DOHH2 (cell line): Measurements from ENCODE around the gene VAV2.

Experiments
- H3F3A ChIP-seq: fragments of 200-600 bp; sonication (generic), shearing (Covaris generic); 2 replicates; pipeline ENCODE4 v1.6.0; 2016; ENCODE audit warnings: antibody characterized with exemption, mild to moderate bottlenecking; ENCODE audit not compliant: control insufficient read depth, insufficient read depth
- H3K27ac ChIP-seq: fragments of 200-600 bp; sonication (generic); 2 replicates; pipeline ENCODE4 v1.5.1; 2014; ENCODE audit warnings: low read depth, mild to moderate bottlenecking, low read length, moderate library complexity
- H3K27me3 ChIP-seq: fragments of 200-600 bp; sonication (generic); 2 replicates; pipeline ENCODE4 v1.6.1; 2014; ENCODE audit warnings: mild to moderate bottlenecking, low read length, mixed read lengths; ENCODE audit not compliant: control insufficient read depth
- H3K36me3 ChIP-seq: fragments of 200-600 bp; sonication (generic); 2 replicates; pipeline ENCODE4 v1.6.1; 2014; ENCODE audit warnings: mild to moderate bottlenecking, low read length, moderate library complexity, mixed read lengths; ENCODE audit not compliant: control insufficient read depth
- H3K4me1 ChIP-seq: fragments of 200-600 bp; sonication (generic); 2 replicates; pipeline ENCODE4 v1.6.1; 2014; ENCODE audit warnings: mild to moderate bottlenecking, low read length, mixed read lengths; ENCODE audit not compliant: control insufficient read depth
- H3K4me2 ChIP-seq: fragments of 200-600 bp; sonication (generic); 2 replicates; pipeline ENCODE4 v1.6.0; 2014; ENCODE audit warnings: mild to moderate bottlenecking, low read length, moderate library complexity
- H3K4me3 ChIP-seq: fragments of 200-600 bp; sonication (generic); 2 replicates; pipeline ENCODE4 v1.5.1; 2014; ENCODE audit warnings: mild to moderate bottlenecking, low read length, mixed read lengths
- H3K79me2 ChIP-seq: fragments of 200-600 bp; sonication (generic); 2 replicates; pipeline ENCODE4 v1.6.1; 2014; ENCODE audit warnings: mild to moderate bottlenecking, low read length, mixed read lengths; ENCODE audit not compliant: control insufficient read depth
- H3K9me2 ChIP-seq: fragments of 200-600 bp; sonication (generic); replicated peaks from 2 replicates; pipeline ENCODE4 v1.6.1; 2014; ENCODE audit warnings: mild to moderate bottlenecking, low read length, mixed read lengths; ENCODE audit not compliant: control insufficient read depth
- H3K9me3 ChIP-seq: fragments of 200-600 bp; sonication (generic); 2 replicates; pipeline ENCODE4 v1.6.1; 2014; ENCODE audit warnings: antibody characterized with exemption, low read length, mixed read lengths; ENCODE audit not compliant: control insufficient read depth, insufficient read depth
- H4K20me1 ChIP-seq: fragments of 200-600 bp; sonication (generic); 2 replicates; pipeline ENCODE4 v1.6.0; 2014; ENCODE audit warnings: low read depth, mild to moderate bottlenecking, antibody characterized with exemption, low read length, moderate library complexity; ENCODE audit not compliant: control insufficient read depth, insufficient read depth
- EZH2phosphoT487 ChIP-seq: fragments of 200-600 bp; sonication (generic); IDR thresholded peaks from 2 replicates; pipeline ENCODE4 v1.6.1; 2017; ENCODE audit warnings: borderline replicate concordance, mild to moderate bottlenecking, antibody characterized with exemption, low read length, moderate library complexity, mixed read lengths
- TF ChIP-seq, protein P1 (sequence below): fragments of 200-600 bp; sonication (generic); IDR thresholded peaks from one replicate; pipeline ENCODE4 v1.5.1; 2014; ENCODE audit warnings: antibody characterized with exemption, mild to moderate bottlenecking, low read depth, low read length; ENCODE audit not compliant: poor library complexity, severe bottlenecking

Gene VAV2

DNA sequence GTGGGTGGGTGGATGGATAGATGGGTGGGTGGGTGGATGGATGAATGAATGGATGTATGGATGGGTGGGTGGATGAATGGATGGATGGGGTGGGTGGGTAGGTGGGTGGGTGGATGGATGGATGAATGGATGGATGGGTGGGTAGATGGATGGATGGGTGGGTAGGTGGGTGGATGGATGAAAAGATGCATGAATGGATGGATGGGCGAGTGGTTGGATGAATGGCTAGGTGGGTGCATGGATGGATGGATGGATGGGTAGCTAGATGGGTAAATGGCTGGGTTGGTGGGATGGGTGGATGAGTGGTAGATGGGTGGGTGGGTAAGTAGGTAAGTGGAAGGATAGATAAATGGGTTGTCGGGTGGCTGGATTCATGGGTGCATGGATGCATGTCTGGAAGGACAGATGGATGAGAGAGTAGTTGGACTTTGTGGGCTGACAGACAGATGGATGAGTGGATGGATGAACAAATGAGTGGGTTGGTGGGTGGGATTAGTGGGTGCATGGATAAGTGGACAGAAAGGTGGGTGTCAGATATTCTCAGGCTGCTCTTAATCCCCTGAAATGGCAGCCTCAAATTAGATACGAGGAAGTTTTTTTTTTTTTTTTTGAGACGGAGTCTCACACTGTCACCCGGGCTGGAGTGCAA, 153.1 kb downstream of the VAV2 start:
- TF ChIP-seq, protein P1, sequence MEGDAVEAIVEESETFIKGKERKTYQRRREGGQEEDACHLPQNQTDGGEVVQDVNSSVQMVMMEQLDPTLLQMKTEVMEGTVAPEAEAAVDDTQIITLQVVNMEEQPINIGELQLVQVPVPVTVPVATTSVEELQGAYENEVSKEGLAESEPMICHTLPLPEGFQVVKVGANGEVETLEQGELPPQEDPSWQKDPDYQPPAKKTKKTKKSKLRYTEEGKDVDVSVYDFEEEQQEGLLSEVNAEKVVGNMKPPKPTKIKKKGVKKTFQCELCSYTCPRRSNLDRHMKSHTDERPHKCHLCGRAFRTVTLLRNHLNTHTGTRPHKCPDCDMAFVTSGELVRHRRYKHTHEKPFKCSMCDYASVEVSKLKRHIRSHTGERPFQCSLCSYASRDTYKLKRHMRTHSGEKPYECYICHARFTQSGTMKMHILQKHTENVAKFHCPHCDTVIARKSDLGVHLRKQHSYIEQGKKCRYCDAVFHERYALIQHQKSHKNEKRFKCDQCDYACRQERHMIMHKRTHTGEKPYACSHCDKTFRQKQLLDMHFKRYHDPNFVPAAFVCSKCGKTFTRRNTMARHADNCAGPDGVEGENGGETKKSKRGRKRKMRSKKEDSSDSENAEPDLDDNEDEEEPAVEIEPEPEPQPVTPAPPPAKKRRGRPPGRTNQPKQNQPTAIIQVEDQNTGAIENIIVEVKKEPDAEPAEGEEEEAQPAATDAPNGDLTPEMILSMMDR = no peak
- no peak for TF ChIP-seq EZH2phosphoT487
- no peak overlapping the region for H3K4me3 ChIP-seq
- no peaks in the 10 kb centered on the region for H3K4me1 ChIP-seq

DNA sequence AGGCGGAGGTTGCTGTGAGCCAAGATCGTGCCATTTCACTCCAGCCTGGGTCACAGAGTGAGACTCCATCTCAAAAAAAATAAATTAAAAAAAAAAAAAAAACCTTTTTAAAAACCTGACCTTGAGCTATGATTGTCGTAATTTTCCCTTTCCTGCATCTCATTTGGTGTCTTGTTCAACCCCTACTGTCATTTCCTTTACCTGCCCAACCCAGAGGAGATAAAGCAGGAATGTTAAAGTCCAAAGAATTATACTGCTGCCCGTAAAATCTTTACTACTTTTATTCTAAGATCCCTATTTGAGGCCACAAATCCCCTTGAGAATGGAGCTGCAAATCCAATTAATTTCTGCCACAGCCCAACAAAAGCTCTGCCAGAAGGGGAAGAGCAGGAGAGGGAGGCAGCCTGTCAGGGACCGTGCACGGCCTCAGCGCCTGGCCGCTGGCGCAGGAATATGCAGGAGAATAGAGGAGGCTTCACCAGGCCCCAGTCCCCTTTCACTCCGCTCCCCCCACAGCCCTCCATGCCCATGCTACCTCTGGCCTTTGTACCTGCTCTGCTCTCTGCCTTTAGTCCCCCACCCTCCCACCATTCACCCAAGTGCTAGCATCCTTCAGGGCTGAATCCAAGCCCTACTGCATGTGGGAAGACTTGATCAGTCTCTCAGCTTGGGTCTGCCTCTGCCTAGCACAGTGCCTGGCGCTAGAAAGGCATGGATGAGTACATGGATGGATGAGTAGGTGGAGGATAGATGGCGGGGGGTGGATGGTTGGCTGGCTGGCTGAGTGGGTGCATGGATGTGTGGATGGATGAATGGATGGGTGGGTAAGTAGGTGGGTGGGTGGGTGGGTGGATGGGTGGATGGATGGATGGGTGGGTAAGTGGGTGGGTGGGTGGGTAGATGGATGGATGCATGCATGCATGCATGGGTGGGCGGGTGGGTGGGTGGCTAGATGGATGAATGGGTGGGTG, 154.2 kb downstream of the VAV2 start:
- H4K20me1 ChIP-seq = peaks cover 3% of the 10 kb centered on the region; the same call in 1 of the 2 replicates
- no peak for TF ChIP-seq EZH2phosphoT487
- TF ChIP-seq, protein P1 = no peak
- no peak overlapping the region for H3K4me2 ChIP-seq
- H3K4me1 ChIP-seq = no peaks in the 10 kb centered on the region
- no peaks in the 10 kb centered on the region for H3K36me3 ChIP-seq
- H3K9me2 ChIP-seq = no peaks in the 10 kb centered on the region
- H3K27me3 ChIP-seq = no peaks in the 10 kb centered on the region
- H3K9me3 ChIP-seq = no peaks in the 10 kb centered on the region
- H3K4me3 ChIP-seq = no peak overlapping the region
- no peaks in the 10 kb centered on the region for H3K79me2 ChIP-seq
- no peaks in the 10 kb centered on the region for H3F3A ChIP-seq
- no peak overlapping the region for H3K27ac ChIP-seq

More for the DNA sequence above, 153.1 kb downstream of the VAV2 start:
- H3K79me2 ChIP-seq = no peaks in the 10 kb centered on the region
- H3K9me3 ChIP-seq = no peaks in the 10 kb centered on the region
- H3K36me3 ChIP-seq = no peaks in the 10 kb centered on the region
- H3K27ac ChIP-seq = no peak overlapping the region
- peaks cover 3% of the 10 kb centered on the region; the same call in 1 of the 2 replicates for H4K20me1 ChIP-seq
- no peak overlapping the region for H3K4me2 ChIP-seq
- no peaks in the 10 kb centered on the region for H3K9me2 ChIP-seq
- H3K27me3 ChIP-seq = no peaks in the 10 kb centered on the region
- no peaks in the 10 kb centered on the region for H3F3A ChIP-seq

DNA sequence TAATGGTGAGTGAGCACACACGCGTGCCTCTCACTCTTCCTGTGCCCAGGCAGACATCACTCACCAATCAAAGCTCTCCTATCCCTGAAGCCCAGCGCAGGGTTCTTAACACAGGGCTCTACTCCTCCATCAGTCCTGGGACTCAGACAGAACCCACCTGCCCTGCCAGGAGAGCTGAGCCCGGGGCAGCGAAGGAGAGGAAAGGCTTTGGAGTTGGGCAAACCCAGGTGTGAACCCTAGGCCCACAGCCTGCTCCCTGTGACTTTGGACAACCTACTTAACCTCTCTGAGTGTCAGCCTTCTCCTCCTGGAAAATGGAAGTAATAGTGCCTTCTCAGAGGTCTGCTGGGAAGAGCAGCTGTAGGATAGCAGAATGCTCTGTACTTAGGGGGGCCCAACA, 155.3 kb downstream of the VAV2 start:
- no peak overlapping the region for H3K27ac ChIP-seq
- no peaks in the 10 kb centered on the region for H3K9me2 ChIP-seq
- no peaks in the 10 kb centered on the region for H3F3A ChIP-seq
- peaks cover 2% of the 10 kb centered on the region; the same call in 1 of the 2 replicates for H4K20me1 ChIP-seq
- H3K4me2 ChIP-seq = no peak overlapping the region
- H3K27me3 ChIP-seq = no peaks in the 10 kb centered on the region
- H3K9me3 ChIP-seq = no peaks in the 10 kb centered on the region
- TF ChIP-seq EZH2phosphoT487 = no peak
- TF ChIP-seq, protein P1 = no peak
- no peaks in the 10 kb centered on the region for H3K36me3 ChIP-seq
- no peak overlapping the region for H3K4me3 ChIP-seq
- no peaks in the 10 kb centered on the region for H3K79me2 ChIP-seq
- no peaks in the 10 kb centered on the region for H3K4me1 ChIP-seq
